Lower leg skin (tissue), 3 donors: ENCODE measurements around the gene HDAC9.

Source experiments
- CTCF ChIP-seq, 3 donors: fragments of 450-650 bp; IDR thresholded peaks; one replicate each; pipeline ENCODE4 v1.5.1; 2016; ENCODE audit warnings: antibody characterized with exemption in 3 of 3, mild to moderate bottlenecking in 3 of 3, moderate library complexity in 2 of 3
- POLR2A ChIP-seq, 2 donors: fragments of 450-650 bp; IDR thresholded peaks; one replicate each; pipeline ENCODE4 v1.6.1; 2016 to 2017; ENCODE audit warnings: antibody characterized with exemption in 2 of 2, mild to moderate bottlenecking in 1 of 2, moderate library complexity in 1 of 2

GRCh38 chr7:18535810-18536415 lies 40.4 kb downstream of the HDAC9 start:
- TF ChIP-seq CTCF (IDR thresholded peaks at IDR 0.05) (no peak), POLR2A (IDR thresholded peaks at IDR 0.05) (no peak)
